NCI-H1092 treated with DMSO at 0.1 percent for 48 hours (cell line): ENCODE measurements around the gene PRKCSH.
"Not testable (repeated sequence)": the region's sequence is repeated elsewhere in the genome, so short reads cannot be mapped to it uniquely, and the experiment has no call there.

Experiments used
- DNase-seq: peaks from one replicate; lab custom pipeline; 2025; lab: John Stamatoyannopoulos, UW

The PRKCSH gene

GRCh38 chr19:11450570-11451326, 15.3 kb downstream of the PRKCSH start:
- no peak for DNase-seq

- no peak for DNase-seq
Observed at GRCh38 chr19:11451327-11451870, 16.0 kb downstream of the PRKCSH start.

GRCh38 chr19:11451871-11452619, 16.6 kb downstream of the PRKCSH start:
- DNase-seq = no peak

DNA sequence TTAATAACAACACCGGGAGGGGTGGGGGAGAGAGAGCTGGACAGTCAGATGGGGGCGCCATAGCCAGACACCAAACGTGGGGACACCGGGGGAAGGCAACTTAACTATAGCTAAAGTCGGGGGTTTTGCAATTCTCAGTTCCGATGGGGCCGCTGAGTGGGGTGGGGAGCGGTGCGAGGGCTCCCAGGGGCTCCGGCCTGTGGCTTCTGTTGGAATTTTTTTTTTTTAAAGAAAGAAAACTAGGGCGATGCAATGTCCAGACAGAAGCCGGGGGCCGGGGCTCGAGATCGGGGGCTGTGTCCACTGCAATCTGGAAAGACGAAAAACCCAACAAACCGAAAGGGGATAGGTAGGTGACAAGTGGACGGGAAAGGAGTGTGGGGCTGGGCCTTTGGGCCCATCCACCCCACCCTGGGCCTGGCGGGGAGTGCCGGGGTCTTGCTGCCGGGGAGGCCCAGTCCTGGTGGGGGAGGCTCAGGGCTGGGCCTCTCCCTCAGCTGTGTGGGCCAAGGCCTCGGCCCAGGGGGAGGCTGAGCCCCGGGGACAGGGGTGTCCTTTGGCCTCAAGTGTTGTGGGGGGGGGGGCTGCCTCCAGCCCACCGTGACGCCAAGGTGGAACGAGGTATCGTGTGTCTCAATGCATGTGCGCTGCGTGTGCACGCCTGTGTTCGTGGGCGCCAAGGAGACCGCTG, 17.3 kb downstream of the PRKCSH start:
- DNase-seq = no peak

DNA sequence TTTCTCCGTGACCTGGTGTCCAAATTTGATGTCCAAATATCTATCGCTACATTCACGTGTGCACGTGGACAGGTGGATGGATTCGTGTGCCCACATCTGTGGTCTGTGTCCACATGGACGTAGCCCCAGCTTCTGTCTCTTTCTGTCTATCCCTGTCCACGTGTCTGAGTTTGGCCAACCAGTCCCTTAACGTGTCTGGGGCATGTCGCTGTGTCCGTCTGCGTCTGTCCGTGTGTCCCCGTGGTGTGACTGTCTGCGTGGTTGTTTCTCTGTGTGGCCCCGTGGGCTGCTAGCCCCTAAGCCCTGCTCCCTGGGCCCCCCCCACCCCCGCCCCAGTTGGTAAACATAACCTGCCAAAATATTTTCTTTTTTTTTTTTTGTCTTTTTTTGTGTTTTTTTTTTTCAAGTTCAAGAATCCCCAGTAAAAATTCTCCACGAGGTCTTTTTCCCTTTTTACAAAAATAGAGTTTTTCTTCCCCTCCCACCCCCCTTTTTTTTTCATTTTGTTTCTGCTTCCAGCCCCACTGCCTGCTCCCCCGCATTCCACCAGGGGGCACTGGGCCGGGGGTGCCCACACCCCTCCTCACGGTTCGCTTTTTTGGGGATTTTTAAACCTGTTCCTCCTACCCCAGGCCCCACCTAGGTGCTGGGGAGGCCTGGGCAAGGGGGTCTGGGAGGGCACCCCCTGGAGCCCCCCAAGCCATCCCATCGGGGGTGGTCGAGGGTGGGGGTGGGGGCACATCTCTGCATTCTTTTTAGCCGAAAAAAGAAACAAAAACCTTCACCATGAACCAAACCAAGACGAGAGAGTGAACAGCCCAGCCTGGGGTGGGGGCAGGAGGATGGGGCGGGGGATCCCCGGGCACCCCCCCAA, 18.3 kb downstream of the PRKCSH start:
- DNase-seq = no peak

GRCh38 chr19:11455233-11455554, 19.8 kb downstream of the PRKCSH start:
- DNase-seq = not testable (repeated sequence)

DNA sequence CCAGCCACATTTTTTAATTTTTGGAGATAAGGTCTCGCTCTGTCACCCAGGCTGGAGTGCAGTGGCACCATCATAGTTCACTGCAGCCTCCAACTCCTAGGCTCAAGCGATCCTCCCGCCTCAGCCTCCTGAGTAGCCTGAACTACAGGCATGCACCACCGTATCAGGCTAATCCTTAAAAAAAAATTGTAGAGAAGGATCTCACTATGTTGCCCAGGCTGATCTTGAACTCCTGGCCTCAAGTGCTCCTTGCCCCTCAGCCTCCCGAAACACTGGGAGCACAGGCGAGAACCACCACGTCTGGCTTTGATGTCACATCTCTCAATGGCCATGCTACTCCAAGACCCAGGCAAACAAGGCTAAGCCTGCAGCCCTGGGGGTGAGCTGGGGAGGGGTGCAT, 21.2 kb downstream of the PRKCSH start:
- DNase-seq = no peak

- DNase-seq = no peak
Observed at GRCh38 chr19:11457115-11457514, 21.7 kb downstream of the PRKCSH start.

DNA sequence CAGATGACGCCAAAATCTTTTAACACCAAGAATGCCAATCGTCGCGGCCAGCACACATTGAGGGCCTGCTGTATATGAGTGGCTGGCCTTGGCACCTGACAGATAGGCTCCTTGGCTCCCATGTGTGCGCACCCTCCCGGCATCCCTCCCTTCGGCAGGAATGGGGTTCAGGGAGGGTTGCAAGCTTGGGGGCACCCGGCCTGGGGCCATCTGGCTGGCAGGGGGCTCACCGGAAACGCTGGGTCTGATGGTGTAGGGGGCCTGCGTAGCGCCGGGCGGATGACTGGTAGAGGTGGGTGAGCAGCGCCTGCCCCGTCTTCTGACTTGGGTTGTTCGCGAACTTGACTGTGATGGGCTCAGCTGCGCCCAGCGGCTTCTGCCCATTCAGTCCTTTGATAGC, 22.4 kb downstream of the PRKCSH start:
- no peak for DNase-seq

GRCh38 chr19:11458236-11458900, 22.9 kb downstream of the PRKCSH start:
- DNase-seq = no peak

DNA sequence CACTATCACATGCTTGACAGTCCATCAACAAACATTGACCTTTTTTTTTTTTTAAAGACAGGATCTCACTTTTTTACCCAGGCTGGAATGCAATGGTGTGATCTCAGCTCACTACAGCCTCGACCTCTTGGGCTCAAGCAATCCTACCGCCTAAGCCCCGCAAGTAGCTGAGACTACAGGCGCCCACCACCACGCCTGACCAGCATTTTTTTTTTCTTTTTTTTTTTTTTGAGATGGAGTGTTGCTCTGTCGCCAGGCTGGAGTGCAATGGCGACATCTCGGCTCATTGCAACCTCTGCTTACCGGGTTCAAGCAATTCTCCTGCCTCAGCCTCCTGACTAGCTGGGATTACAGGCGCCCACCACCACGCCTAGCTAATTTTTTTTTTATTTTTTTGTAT, 23.5 kb downstream of the PRKCSH start:
- not testable (repeated sequence) for DNase-seq

DNA sequence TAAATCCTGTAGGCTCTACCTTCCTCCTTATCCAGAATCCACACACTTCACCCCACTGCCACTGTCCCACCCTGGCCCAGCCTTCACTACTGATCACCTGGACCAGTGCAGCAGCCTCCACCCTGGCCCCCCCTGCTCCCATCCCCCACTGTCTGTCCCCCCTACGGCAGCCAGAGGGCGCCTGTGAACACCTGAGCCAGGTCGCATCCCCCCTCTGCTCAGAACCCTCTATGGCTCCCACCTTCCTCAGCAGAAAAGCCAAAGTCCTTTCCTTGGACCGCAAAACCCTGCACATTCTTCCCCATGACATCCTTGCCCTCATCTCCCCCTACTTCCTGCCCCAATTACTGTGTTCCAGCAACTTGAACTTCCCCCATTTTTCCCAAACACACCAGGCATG, 24.8 kb downstream of the PRKCSH start:
- DNase-seq = no peak

DNA sequence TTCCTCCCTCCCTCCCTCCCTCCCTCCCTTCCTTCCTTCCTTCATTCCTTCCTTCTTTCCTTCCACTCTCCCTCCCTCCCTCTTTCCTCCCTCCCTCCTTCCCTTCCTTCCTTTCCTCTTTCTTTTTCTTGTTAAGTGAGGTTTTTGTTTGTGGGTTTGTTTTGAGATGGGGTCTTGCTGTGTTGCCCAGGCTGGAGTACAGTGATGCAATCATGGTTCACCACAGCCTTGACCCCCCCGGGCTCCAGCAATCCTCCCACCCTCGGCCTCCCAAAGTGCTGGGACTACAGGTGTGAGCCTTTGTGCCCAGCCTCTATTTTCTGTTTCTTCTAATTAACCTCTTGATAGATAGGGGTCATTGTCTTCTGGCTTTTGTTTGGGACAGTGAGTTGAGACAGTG, 26.0 kb downstream of the PRKCSH start:
- no peak for DNase-seq

DNA sequence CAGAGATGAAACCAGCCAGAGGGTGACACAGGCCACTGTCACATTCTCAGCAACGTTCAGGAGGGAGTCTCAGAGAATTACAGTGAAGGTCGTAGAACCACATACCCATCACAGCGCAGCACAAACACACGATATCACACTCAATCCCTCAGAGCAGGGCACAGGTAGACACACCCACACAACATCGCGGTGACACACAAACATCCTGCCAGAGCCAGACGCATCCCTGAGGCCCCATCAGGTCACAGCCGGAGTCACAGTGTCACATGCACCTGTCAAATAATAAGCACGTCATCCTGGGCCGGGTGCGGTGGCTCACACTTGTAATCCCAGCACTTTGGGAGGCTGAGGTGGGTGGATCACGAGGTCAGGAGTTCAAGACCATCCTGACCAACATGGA, 28.0 kb downstream of the PRKCSH start:
- DNase-seq = no peak

DNA sequence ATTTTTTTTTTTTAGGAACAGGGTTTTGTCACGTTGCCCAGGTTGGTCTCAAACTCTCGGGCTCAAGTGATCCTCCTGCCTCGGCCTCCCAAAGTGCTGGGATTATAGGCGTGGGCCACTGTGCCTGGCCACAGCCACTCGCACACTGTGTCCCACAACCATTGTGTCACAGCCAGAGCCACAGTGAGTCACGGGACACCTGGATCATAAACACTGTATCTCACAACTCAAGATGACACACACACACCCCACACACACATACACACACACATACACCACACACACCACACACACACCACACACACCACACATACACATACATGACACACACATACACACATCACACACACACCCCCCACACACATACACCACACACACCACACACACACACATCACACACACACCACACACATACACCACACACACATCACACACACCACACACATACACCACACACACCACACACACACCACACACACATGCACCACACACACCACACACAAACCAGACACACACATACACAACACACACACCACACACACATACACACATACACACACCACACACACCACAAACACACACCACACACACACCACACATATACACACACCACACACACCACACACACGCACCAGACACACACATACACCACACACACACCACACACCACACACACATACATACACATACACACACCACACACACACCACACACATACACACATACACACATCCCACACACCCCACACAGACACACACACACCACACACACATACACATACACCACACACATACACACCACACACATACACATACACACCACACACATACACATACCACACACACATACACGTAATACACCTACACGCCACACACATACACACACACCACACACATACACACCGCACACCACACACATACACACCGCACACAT, 29.2 kb downstream of the PRKCSH start:
- no peak for DNase-seq

GRCh38 chr19:11465600-11465999, 30.2 kb downstream of the PRKCSH start:
- no peak for DNase-seq

DNA sequence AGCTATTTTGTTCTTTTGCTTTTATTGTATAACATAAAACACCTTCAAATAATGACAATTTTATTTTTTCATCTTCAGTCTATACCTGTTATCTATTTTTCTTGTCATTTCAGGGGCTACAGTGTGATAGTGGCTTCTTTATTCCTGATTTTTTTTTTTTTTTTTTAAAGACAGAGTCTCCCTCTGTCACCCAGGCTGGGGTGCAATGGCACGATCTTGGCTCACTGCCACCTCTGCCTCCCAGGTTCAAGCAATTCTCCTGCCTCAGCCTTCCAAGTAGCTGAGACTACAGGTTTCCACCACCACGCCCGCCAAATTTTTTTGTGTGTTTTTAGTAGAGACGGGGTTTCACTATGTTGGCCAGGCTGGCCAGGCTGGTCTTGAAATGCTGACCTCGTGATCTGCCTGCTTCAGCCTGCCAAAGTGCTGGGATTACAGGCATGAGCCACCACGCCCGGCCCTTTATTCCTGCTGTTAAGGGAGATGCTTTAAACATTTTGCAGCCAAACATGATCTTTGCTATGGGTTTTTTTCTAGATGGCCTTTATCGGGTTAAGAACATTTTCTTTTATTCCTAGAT, 32.9 kb downstream of the PRKCSH start:
- DNase-seq = not testable (repeated sequence)

DNA sequence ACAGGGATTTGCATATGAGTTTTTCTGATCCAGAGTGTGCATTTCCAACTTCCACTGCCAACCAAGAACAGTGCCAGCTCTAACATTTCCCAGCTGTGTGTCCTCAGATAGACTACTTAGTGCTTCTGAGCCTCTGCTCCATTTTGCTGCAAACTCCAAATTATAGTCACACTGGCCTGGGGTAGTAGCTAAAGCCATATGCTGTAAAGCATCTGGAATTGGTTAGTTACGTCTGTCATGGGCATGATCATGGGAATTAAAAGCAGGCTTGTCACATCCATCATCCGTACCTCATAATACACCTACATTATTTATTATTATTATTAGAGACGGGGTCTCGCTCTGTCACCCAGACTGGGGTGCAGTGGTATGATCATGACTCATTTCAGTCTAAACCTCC, 38.3 kb downstream of the PRKCSH start:
- no peak for DNase-seq

DNA sequence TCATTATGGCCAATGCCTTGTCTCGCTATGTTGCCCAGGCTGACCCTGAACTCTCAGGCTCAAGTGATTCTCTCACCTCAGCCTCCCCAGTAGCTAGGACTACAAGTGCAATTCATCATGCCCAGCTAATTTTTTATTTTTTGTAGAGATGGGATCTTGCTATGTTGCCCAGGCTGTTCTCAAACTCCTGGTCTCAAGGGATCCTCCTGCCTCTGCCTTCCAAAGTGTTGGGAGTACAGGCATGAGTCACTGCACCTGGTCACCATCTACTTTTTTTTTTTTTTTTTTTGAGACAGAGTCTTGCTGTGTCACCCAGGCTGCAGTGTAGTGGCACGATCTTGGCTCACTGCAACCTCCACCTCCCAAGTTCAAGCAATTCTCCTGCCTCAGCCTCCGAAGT, 39.9 kb downstream of the PRKCSH start:
- not testable (repeated sequence) for DNase-seq

- no peak for DNase-seq
Observed at GRCh38 chr19:11475861-11476260, 40.4 kb downstream of the PRKCSH start.
